Naive B cell (primary cell): Measurements from ENCODE around the gene ALG12. TPM values are rescaled to one million over a fixed set of nuclear protein-coding genes. Genes with fewer than 3 reads are reported as not detected.

ENCODE experiments used
- ATAC-seq, 2 donors: fragments of 150-1000 bp; cut with Tn5 transposase; 2 replicates each; pipeline ENCODE4 v1.10.0; 2021; ENCODE audit warnings: low read depth in 2 of 2, mild to moderate bottlenecking in 2 of 2, moderate library complexity in 2 of 2
- DNase-seq: peaks from one replicate; pipeline ENCODE4 v3.0.0; 2022
- H3K27ac Mint-ChIP-seq, 6 donors: one replicate each; pipeline ENCODE4 v1.8.0; 2020 to 2022; ENCODE audit warnings: mild to moderate bottlenecking in 6 of 6, mixed read lengths in 6 of 6, moderate library complexity in 5 of 6, inconsistent platforms in 2 of 6
- H3K27me3 Mint-ChIP-seq, 3 donors: one replicate each; pipeline ENCODE4 v1.8.0; 2021 to 2022; ENCODE audit warnings: mixed read lengths in 3 of 3, mild to moderate bottlenecking in 1 of 3
- H3K36me3 Mint-ChIP-seq, 2 donors: one replicate each; pipeline ENCODE4 v1.8.0; 2020 to 2022; ENCODE audit warnings: mixed read lengths in 2 of 2, inconsistent platforms in 1 of 2, mild to moderate bottlenecking in 1 of 2
- H3K4me1 Mint-ChIP-seq, 3 donors: one replicate each; pipeline ENCODE4 v1.8.0; 2020 to 2022; ENCODE audit warnings: mixed read lengths in 3 of 3, inconsistent platforms in 1 of 3, mild to moderate bottlenecking in 1 of 3, moderate library complexity in 1 of 3
- H3K4me3 Mint-ChIP-seq, 8 donors: one replicate each; pipeline ENCODE4 v1.8.0; 2020 to 2022; ENCODE audit warnings: mild to moderate bottlenecking in 8 of 8, mixed read lengths in 8 of 8, moderate library complexity in 8 of 8, inconsistent platforms in 2 of 8
- H3K9me3 Mint-ChIP-seq, 7 donors: one replicate each; pipeline ENCODE4 v1.8.0; 2020 to 2022; ENCODE audit warnings: mixed read lengths in 7 of 7, mild to moderate bottlenecking in 5 of 7, inconsistent platforms in 2 of 7, moderate library complexity in 1 of 7
- polyA plus RNA-seq, 6 donors: library from polyadenylated mRNA; unstranded; fragments of 300-500 nt; fragmentation: Illumina TruSeq; gene quantifications; one replicate each; pipeline ENCODE4 v1.2.3, GENCODE V29; 2021; ENCODE audit warnings: low read depth in 6 of 6

Gene ALG12
- polyA plus RNA-seq, 6 donors from 2014 or later = 10.1 to 17.5 (median 13.0) TPM

GRCh38 chr22:49954354-49954753, 36.1 kb upstream of the ALG12 start:
- Mint-ChIP-seq H3K27me3 (no peaks in the 10 kb centered on the region), H3K4me3 (no peak overlapping the region), H3K4me1 (peaks cover 6 to 12% (median 7%) of the 10 kb centered on the region in 3 donors), H3K27ac (no peak overlapping the region), H3K9me3 (no peaks in the 10 kb centered on the region), H3K36me3 (no peaks in the 10 kb centered on the region)
- no peak for DNase-seq
- no peak for ATAC-seq

- no peaks in the 10 kb centered on the region for H3K9me3 Mint-ChIP-seq
- H3K4me3 Mint-ChIP-seq = no peak overlapping the region
- H3K36me3 Mint-ChIP-seq = no peaks in the 10 kb centered on the region
- no peak overlapping the region for H3K27ac Mint-ChIP-seq
- DNase-seq (no peak), ATAC-seq (no peak)
- peaks cover under 1 to 7% (median 3%) of the 10 kb centered on the region in 3 donors for H3K4me1 Mint-ChIP-seq
- no peaks in the 10 kb centered on the region for H3K27me3 Mint-ChIP-seq
Observed at GRCh38 chr22:49953680-49954344, 35.6 kb upstream of the ALG12 start.

- H3K27ac Mint-ChIP-seq = no peak overlapping the region
- no peaks in the 10 kb centered on the region for H3K36me3 Mint-ChIP-seq
- H3K4me1 Mint-ChIP-seq = peaks cover 0 to 5% (median 1%) of the 10 kb centered on the region in 3 donors
- no peaks in the 10 kb centered on the region for H3K27me3 Mint-ChIP-seq
- DNase-seq = no peak
- H3K9me3 Mint-ChIP-seq = no peaks in the 10 kb centered on the region
- no peak overlapping the region for H3K4me3 Mint-ChIP-seq
- ATAC-seq = no peak
Observed at GRCh38 chr22:49953027-49953679, 34.9 kb upstream of the ALG12 start.

GRCh38 chr22:49951986-49952896, 34.0 kb upstream of the ALG12 start:
- DNase-seq (no peak), ATAC-seq (no peak)
- no peak overlapping the region for H3K4me3 Mint-ChIP-seq
- H3K27me3 Mint-ChIP-seq = no peaks in the 10 kb centered on the region
- no peaks in the 10 kb centered on the region for H3K9me3 Mint-ChIP-seq
- no peaks in the 10 kb centered on the region for H3K36me3 Mint-ChIP-seq
- H3K4me1 Mint-ChIP-seq = peaks cover 0 to 5% (median 1%) of the 10 kb centered on the region in 3 donors
- peak overlapping the region in 1 of 6 donors; percentile 94 for H3K27ac Mint-ChIP-seq

- Mint-ChIP-seq H3K4me3 (no peak overlapping the region), H3K4me1 (peaks cover 0 to 5% (median 1%) of the 10 kb centered on the region in 3 donors), H3K27me3 (no peaks in the 10 kb centered on the region), H3K9me3 (no peaks in the 10 kb centered on the region), H3K36me3 (no peaks in the 10 kb centered on the region), H3K27ac (no peak overlapping the region)
- no peak for ATAC-seq
- DNase-seq = no peak
Observed at GRCh38 chr22:49951678-49951985, 33.4 kb upstream of the ALG12 start.

- Mint-ChIP-seq H3K4me3 (no peak overlapping the region), H3K9me3 (no peaks in the 10 kb centered on the region), H3K4me1 (peaks cover 0 to 5% (median 4%) of the 10 kb centered on the region in 3 donors), H3K27ac (peak overlapping the region in 3 of 6 donors; percentile 16 to 76 (median 20)), H3K27me3 (no peaks in the 10 kb centered on the region), H3K36me3 (no peaks in the 10 kb centered on the region)
- DNase-seq = peak; percentile 35
- ATAC-seq = peak; percentile 67 to 82
Observed at GRCh38 chr22:49951000-49951677, 32.9 kb upstream of the ALG12 start.

- Mint-ChIP-seq H3K27me3 (no peaks in the 10 kb centered on the region), H3K36me3 (no peaks in the 10 kb centered on the region), H3K9me3 (peaks cover 0 to 3% (median 0%) of the 10 kb centered on the region in 7 donors), H3K4me1 (peaks cover 4 to 11% (median 11%) of the 10 kb centered on the region in 3 donors), H3K27ac (no peak overlapping the region), H3K4me3 (no peak overlapping the region)
- DNase-seq (no peak), ATAC-seq (no peak)
Observed at GRCh38 chr22:49950396-49950994, 32.3 kb upstream of the ALG12 start.

GRCh38 chr22:49949914-49950292, 31.7 kb upstream of the ALG12 start:
- DNase-seq = no peak
- H3K4me3 Mint-ChIP-seq = no peak overlapping the region
- H3K9me3 Mint-ChIP-seq = peaks cover 0 to 4% (median 0%) of the 10 kb centered on the region in 7 donors
- no peaks in the 10 kb centered on the region for H3K36me3 Mint-ChIP-seq
- peaks cover 5 to 16% (median 7%) of the 10 kb centered on the region in 3 donors for H3K4me1 Mint-ChIP-seq
- no peak for ATAC-seq
- H3K27me3 Mint-ChIP-seq = no peaks in the 10 kb centered on the region
- H3K27ac Mint-ChIP-seq = no peak overlapping the region

- no peak for ATAC-seq
- Mint-ChIP-seq H3K27ac (peak overlapping the region in 1 of 6 donors; percentile 47), H3K27me3 (no peaks in the 10 kb centered on the region), H3K4me1 (peaks cover 5 to 18% (median 7%) of the 10 kb centered on the region in 3 donors), H3K4me3 (peak overlapping the region in 1 of 8 donors; percentile 25), H3K9me3 (peaks cover 0 to 4% (median 0%) of the 10 kb centered on the region in 7 donors), H3K36me3 (no peaks in the 10 kb centered on the region)
- no peak for DNase-seq
Observed at GRCh38 chr22:49948958-49949913, 31.0 kb upstream of the ALG12 start.

GRCh38 chr22:49948116-49948957, 30.1 kb upstream of the ALG12 start:
- H3K9me3 Mint-ChIP-seq = peaks cover 0 to 4% (median 0%) of the 10 kb centered on the region in 7 donors
- no peaks in the 10 kb centered on the region for H3K27me3 Mint-ChIP-seq
- no peak for DNase-seq
- H3K27ac Mint-ChIP-seq = peak overlapping the region in 1 of 6 donors; percentile 38
- ATAC-seq = no peak
- H3K36me3 Mint-ChIP-seq = no peaks in the 10 kb centered on the region
- no peak overlapping the region for H3K4me3 Mint-ChIP-seq
- peaks cover 5 to 18% (median 7%) of the 10 kb centered on the region in 3 donors for H3K4me1 Mint-ChIP-seq

- Mint-ChIP-seq H3K27me3 (no peaks in the 10 kb centered on the region), H3K4me1 (peaks cover 5 to 18% (median 7%) of the 10 kb centered on the region in 3 donors), H3K9me3 (peaks cover 0 to 4% (median 0%) of the 10 kb centered on the region in 7 donors), H3K27ac (no peak overlapping the region), H3K36me3 (no peaks in the 10 kb centered on the region), H3K4me3 (no peak overlapping the region)
- DNase-seq (no peak), ATAC-seq (no peak)
Observed at GRCh38 chr22:49947296-49947622, 29.0 kb upstream of the ALG12 start.
